ENCODE results near the gene FUT8. TPM values are rescaled to one million over a fixed set of nuclear protein-coding genes. Genes with fewer than 3 reads are reported as not detected.
A peak's percentile ranks its signal among the peaks of the same experiment; 100 is the strongest.
"Not testable (repeated sequence)": the region's sequence is repeated elsewhere in the genome, so short reads cannot be mapped to it uniquely, and the experiment has no call there.

FUT8 gene
- total RNA-seq, 6 experiments from 2014 or later = 59.5 to 70.4 (median 63.8) TPM

- H3K4me1 Mint-ChIP-seq (ENCODE audit: low read depth) = peaks cover 55% of the 10 kb centered on the region
- H3K4me3 Mint-ChIP-seq = no peak overlapping the region
- no peak for TF ChIP-seq CTCF (IDR thresholded peaks at IDR 0.05)
- no peaks in the 10 kb centered on the region for H3K27me3 Mint-ChIP-seq (ENCODE audit: insufficient read depth)
- H3K9me3 Mint-ChIP-seq = no peaks in the 10 kb centered on the region
- no peak overlapping the region for H3K27ac Mint-ChIP-seq
- DNase-seq = no peak
- peaks cover 5% of the 10 kb centered on the region; the same call in 1 of the 2 replicates for H3K36me3 Mint-ChIP-seq (ENCODE audit: low read depth)
Measured at GRCh38 chr14:65424531-65424930, 12.0 kb downstream of the FUT8 start.

GRCh38 chr14:65425885-65426284 lies 13.4 kb downstream of the FUT8 start:
- peaks cover 5% of the 10 kb centered on the region; the same call in 1 of the 2 replicates for H3K36me3 Mint-ChIP-seq (ENCODE audit: low read depth)
- DNase-seq = no peak
- H3K4me1 Mint-ChIP-seq (ENCODE audit: low read depth) = peaks cover 55% of the 10 kb centered on the region
- H3K27me3 Mint-ChIP-seq (ENCODE audit: insufficient read depth) = no peaks in the 10 kb centered on the region
- H3K27ac Mint-ChIP-seq = peak overlapping the region; percentile 37; the same call in 1 of the 2 replicates
- TF ChIP-seq CTCF (IDR thresholded peaks at IDR 0.05) = no peak
- H3K9me3 Mint-ChIP-seq = no peaks in the 10 kb centered on the region
- no peak overlapping the region for H3K4me3 Mint-ChIP-seq

GRCh38 chr14:65426902-65427301 lies 14.4 kb downstream of the FUT8 start:
- not testable (repeated sequence) for DNase-seq; H3K9me3 Mint-ChIP-seq; H3K27ac Mint-ChIP-seq; H3K4me3 Mint-ChIP-seq; H3K36me3 Mint-ChIP-seq (ENCODE audit: low read depth); H3K27me3 Mint-ChIP-seq (ENCODE audit: insufficient read depth)
- H3K4me1 Mint-ChIP-seq (ENCODE audit: low read depth) = peaks cover 52% of the 10 kb centered on the region

GRCh38 chr14:65428691-65429090 lies 16.2 kb downstream of the FUT8 start:
- Mint-ChIP-seq H3K4me3 (no peak overlapping the region), H3K9me3 (no peaks in the 10 kb centered on the region), H3K27ac (no peak overlapping the region), H3K4me1 (ENCODE audit: low read depth) (peaks cover 62% of the 10 kb centered on the region), H3K27me3 (ENCODE audit: insufficient read depth) (no peaks in the 10 kb centered on the region), H3K36me3 (ENCODE audit: low read depth) (peaks cover 5% of the 10 kb centered on the region; the same call in 1 of the 2 replicates)
- TF ChIP-seq CTCF (IDR thresholded peaks at IDR 0.05) = no peak
- no peak for DNase-seq

GRCh38 chr14:65429757-65430156 lies 17.2 kb downstream of the FUT8 start:
- H3K4me3 Mint-ChIP-seq = no peak overlapping the region
- no peak overlapping the region for H3K27ac Mint-ChIP-seq
- H3K4me1 Mint-ChIP-seq (ENCODE audit: low read depth) = peaks cover 62% of the 10 kb centered on the region
- peaks cover 5% of the 10 kb centered on the region; the same call in 1 of the 2 replicates for H3K36me3 Mint-ChIP-seq (ENCODE audit: low read depth)
- H3K27me3 Mint-ChIP-seq (ENCODE audit: insufficient read depth) = no peaks in the 10 kb centered on the region
- H3K9me3 Mint-ChIP-seq = no peaks in the 10 kb centered on the region
- DNase-seq = no peak
- no peak for TF ChIP-seq CTCF (IDR thresholded peaks at IDR 0.05)

- DNase-seq = no peak
- Mint-ChIP-seq H3K27me3 (ENCODE audit: insufficient read depth) (no peaks in the 10 kb centered on the region), H3K4me3 (no peak overlapping the region), H3K27ac (peak overlapping the region; percentile 24), H3K36me3 (ENCODE audit: low read depth) (peaks cover 5% of the 10 kb centered on the region; the same call in 1 of the 2 replicates), H3K4me1 (ENCODE audit: low read depth) (peaks cover 55% of the 10 kb centered on the region), H3K9me3 (no peaks in the 10 kb centered on the region)
- TF ChIP-seq CTCF (IDR thresholded peaks at IDR 0.05) = no peak
Measured at GRCh38 chr14:65431245-65431644, 18.7 kb downstream of the FUT8 start.

Measured in HFFc6 (cell line).